ENCODE data around the gene FAM161B. TPM values are rescaled to one million over a fixed set of nuclear protein-coding genes. Genes with fewer than 3 reads are reported as not detected.

The FAM161B gene
- total and polyA plus RNA-seq, 2 of the 8 experiments (the other 6 are each of a cell fraction or from before 2014, with no cell fraction given): 0.14 to 0.32 TPM

- CTCF ChIA-PET (ENCODE audit: partially characterized antibody): no interaction called here
- Histone ChIP-seq H4K8ac (ENCODE audit: extremely low read depth, insufficient read depth, low read length) (no peak overlapping the region), H3K27ac (ENCODE audit: low read depth, low read length) (no peak overlapping the region)
- no peak for TF ChIP-seq CBX5 (IDR thresholded peaks at IDR 0.05; ENCODE audit: low read depth, low read length)
- no peak for TF ChIP-seq ATF3 (IDR thresholded peaks at IDR 0.05; ENCODE audit: insufficient read depth, low read depth, low read length)
- TF ChIP-seq SIX5 (IDR thresholded peaks at IDR 0.05; ENCODE audit: low read depth, low read length): no peak
- no peak for TF ChIP-seq NRF1 (IDR thresholded peaks at IDR 0.05; ENCODE audit: low read depth, low read length)
- TF ChIP-seq RFX5 (IDR thresholded peaks at IDR 0.05; ENCODE audit: borderline replicate concordance, low read depth, low read length): no peak
- TF ChIP-seq HDAC2 (IDR thresholded peaks at IDR 0.05; ENCODE audit: borderline replicate concordance in 1 of 2, low read depth in 2 of 2, low read length in 2 of 2): no peak
- TF ChIP-seq CREB1 (IDR thresholded peaks at IDR 0.05): no peak
These were observed 53.4 kb downstream of the FAM161B start for GRCh38 chr14:73896521-73896920.

More at GRCh38 chr14:73896521-73896920, 53.4 kb downstream of the FAM161B start:
- Histone ChIP-seq H3K79me1 (ENCODE audit: low read depth, low read length) (no peaks in the 10 kb centered on the region), H2AFZ (ENCODE audit: low read length) (no peak overlapping the region), H3K4me1 (replicated peaks in 1 of 4; ENCODE audit: control insufficient read depth in 3 of 4, insufficient read depth in 4 of 4, low read length in 3 of 4) (no peaks in the 10 kb centered on the region), H2BK5ac (ENCODE audit: low read depth, low read length) (no peak overlapping the region), H3K4ac (replicated peaks; ENCODE audit: insufficient read length, low read depth, low read length) (no peak overlapping the region), H3K36me3 (ENCODE audit: control insufficient read depth in 2 of 4, insufficient read depth in 4 of 4, low read length in 3 of 4) (peaks cover 2 to 48% (median 32%) of the 10 kb centered on the region in 4 experiments; a peak in 7 of 8 replicates), H3K27me3 (replicated peaks in 1 of 4; ENCODE audit: control insufficient read depth in 3 of 4, extremely low read depth in 1 of 4, insufficient read depth in 3 of 4, low read length in 3 of 4) (no peaks in the 10 kb centered on the region), H2BK12ac (ENCODE audit: low read depth, low read length) (no peak overlapping the region), H4K20me1 (replicated peaks in 1 of 2; ENCODE audit: control insufficient read depth in 1 of 2, insufficient read depth in 2 of 2, low read length in 2 of 2) (no peaks in the 10 kb centered on the region), H3K4me3 (ENCODE audit: extremely low read depth in 1 of 4, insufficient read depth in 2 of 4, low read depth in 3 of 4, low read length in 4 of 4) (no peak overlapping the region), H3K14ac (ENCODE audit: insufficient read length) (no peak overlapping the region), H3K18ac (ENCODE audit: extremely low read depth, low read length) (no peak overlapping the region), H3K4me2 (ENCODE audit: insufficient read depth in 1 of 2, low read depth in 2 of 2, low read length in 2 of 2) (no peak overlapping the region), H3K23me2 (ENCODE audit: low read depth, low read length) (no peaks in the 10 kb centered on the region; the same call in 1 of the 2 replicates), H2BK15ac (ENCODE audit: low read length) (no peak overlapping the region), H3K56ac (replicated peaks; ENCODE audit: insufficient read length, low read depth, low read length) (no peak overlapping the region), H3K79me2 (ENCODE audit: control insufficient read depth in 1 of 2, insufficient read depth in 2 of 2, low read length in 2 of 2) (peaks cover 0 to 5% of the 10 kb centered on the region in 2 experiments; a peak in 1 of 4 replicates), H3K9ac (replicated peaks in 1 of 4; ENCODE audit: extremely low read depth in 1 of 4, low read depth in 3 of 4, low read length in 3 of 4) (no peak overlapping the region), H4K91ac (replicated peaks; ENCODE audit: insufficient read length, low read length) (no peak overlapping the region), H2BK20ac (ENCODE audit: low read length) (no peak overlapping the region), H3K9me3 (ENCODE audit: insufficient read depth in 2 of 2, low read depth in 1 of 2, low read length in 1 of 2) (no peaks in the 10 kb centered on the region), H2AK5ac (ENCODE audit: low read depth, low read length) (no peak overlapping the region), H4K5ac (ENCODE audit: insufficient read length, low read depth, low read length) (no peak overlapping the region), H2BK120ac (replicated peaks; ENCODE audit: low read depth, low read length) (no peak overlapping the region), H3K23ac (ENCODE audit: insufficient read length) (no peak overlapping the region)
- DNase-seq (ENCODE audit: low read depth in 1 of 2, low spot score in 2 of 2): no peak
- WGBS, 2 experiments (ENCODE audit: extremely low coverage in 1 of 2, insufficient coverage in 1 of 2, insufficient read length in 1 of 2, insufficient replicate concordance in 2 of 2, low coverage in 1 of 2, low lambda C conversion rate in 2 of 2, missing lambda C conversion rate in 1 of 2): 100% methylated on average over 1 of the region's 1 CpG; no CpG with 5 or more reads in 1 of the 2 experiments
- FAIRE-seq: no peak
- POLR2A ChIA-PET (ENCODE audit: partially characterized antibody): no interaction called here
